Measurements from ENCODE around the gene RPTOR. TPM values are rescaled to one million over a fixed set of nuclear protein-coding genes. Genes with fewer than 3 reads are reported as not detected.
"Not testable (repeated sequence)": the region's sequence is repeated elsewhere in the genome, so short reads cannot be mapped to it uniquely, and the experiment has no call there.

The RPTOR gene
- polyA plus RNA-seq, 1 donor = 31.1 TPM

DNA sequence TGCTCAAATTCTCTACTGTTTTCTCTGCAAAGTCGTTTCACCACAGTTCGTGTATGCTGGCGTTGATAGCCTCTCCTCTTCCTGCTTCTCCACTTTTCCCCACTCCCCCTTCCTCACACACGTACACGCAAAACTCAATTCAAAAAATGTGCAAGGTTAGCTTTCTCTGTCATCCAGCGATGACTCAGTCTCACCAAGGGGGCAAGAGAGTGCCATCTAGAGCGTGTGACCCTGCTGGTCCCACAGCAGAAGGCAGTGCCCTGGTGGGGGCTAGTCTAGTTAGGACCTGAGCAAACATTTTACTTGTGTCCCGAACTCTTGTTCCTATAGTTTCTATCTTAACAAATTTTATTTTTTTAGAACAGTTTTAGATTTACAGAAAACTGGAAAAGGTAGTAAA lies 325.8 kb downstream of the RPTOR start:
- no peak for DNase-seq

DNA sequence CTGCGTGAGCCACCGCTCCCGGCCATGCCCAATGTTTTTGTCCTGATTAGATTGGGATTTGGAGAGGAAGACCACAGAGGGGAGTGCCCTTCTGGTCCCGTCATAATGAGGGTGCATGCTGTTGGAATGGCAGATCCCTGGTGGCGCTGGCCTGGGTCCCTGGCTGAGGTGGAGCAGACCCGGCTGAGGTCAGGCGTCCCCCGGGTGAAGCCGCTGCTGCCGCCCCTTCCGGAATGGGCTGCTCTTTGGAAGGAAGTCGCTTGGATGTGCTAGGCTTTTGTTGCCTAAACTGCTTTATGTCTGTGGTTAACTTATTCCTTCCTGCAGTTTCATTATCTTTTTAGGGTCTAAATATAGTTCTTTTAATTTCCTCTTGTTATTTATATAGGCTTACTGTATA lies 326.7 kb downstream of the RPTOR start:
- DNase-seq = no peak

DNA sequence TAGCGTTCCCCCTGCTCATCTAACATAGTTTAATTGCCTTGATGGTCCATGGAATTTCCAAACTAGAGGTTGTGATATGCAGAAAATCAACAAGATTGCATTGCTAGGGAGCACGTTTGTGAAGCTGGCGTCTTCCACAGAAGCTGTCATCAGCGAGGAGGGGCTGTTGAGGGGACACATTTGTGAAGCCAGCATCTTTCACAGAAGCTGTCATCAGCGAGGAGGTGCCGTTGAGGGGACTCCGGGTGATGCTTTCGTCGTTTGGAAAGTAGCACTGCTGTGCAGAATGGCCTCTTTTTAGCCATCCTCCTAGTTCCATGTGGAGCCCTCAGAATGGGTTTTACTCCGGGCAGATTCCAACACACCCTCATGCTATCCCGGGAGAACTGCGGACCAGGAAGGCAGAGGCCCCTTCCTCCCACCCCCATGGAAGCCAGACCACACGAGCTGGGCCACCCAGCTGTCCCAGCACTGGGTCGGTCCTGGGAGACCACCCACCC lies 327.4 kb downstream of the RPTOR start:
- no peak for DNase-seq

DNA sequence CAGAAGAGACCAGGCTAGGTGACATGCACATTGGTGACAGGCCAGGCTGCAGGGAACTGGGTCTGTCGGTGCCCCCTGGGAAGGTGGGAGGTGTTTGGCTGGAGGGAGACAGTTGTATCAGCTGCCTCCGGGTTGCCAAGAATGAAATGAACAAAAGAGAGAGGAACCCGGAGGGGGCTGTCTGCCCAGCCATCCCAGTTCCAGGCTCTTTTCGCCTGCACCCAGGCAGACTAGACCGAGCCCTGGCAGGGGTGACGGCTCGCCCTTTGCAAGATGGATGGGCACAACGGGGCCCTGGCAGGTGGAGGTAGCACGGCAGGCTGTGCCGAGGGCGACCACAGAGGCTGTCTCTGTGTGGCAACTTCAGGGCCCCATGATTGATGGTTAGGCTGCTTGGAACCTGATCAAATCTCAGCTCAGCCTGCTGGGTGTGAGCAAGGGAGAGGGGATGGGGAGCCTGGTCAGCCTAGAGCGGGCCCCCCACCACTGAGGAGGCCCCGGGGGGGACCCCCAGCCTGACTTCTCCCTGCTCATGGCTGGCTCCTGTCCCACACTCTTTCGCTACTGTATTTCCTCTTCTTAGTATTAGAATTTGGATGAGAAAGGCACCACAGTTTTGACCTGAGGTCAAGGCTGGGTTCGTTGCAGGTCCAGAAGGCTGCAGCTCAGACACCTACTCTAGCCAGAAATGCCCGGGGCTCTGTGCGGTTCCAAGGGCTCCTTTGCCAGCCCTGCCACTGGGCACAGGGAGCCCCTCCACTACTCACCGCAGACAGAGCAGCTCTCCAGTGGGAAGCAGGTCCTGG lies 328.1 kb downstream of the RPTOR start:
- no peak for DNase-seq

DNA sequence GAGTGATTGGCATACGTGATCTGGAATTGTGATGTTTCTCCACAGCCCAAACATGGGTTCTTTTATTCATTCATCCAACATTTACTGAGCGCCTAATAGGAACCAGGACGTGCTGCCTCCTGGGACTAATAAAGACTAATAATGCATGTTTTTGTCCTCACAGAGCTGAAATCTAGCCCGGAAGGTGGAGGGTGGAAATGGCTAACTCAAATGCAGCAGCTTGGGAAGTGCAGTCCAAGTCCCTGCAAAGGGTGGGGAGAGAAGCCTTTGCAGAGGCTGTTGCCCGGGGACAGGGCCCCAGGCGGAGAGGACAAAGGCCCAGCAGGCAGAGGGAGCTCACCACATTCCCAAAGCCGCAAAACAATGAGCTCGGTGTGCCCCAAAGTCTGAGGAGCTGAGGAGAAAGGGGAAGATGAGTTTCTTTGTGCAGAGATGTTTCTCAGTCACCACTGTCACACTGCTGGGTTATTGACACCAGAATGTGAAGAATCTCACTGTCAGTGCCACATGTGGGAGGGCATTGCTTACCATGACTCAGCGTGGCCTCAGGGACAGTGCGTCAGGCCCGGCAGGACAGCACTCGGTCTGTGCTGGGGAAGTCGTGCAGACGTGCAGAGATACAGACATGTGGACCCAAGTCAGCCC lies 328.8 kb downstream of the RPTOR start:
- DNase-seq = no peak

DNA sequence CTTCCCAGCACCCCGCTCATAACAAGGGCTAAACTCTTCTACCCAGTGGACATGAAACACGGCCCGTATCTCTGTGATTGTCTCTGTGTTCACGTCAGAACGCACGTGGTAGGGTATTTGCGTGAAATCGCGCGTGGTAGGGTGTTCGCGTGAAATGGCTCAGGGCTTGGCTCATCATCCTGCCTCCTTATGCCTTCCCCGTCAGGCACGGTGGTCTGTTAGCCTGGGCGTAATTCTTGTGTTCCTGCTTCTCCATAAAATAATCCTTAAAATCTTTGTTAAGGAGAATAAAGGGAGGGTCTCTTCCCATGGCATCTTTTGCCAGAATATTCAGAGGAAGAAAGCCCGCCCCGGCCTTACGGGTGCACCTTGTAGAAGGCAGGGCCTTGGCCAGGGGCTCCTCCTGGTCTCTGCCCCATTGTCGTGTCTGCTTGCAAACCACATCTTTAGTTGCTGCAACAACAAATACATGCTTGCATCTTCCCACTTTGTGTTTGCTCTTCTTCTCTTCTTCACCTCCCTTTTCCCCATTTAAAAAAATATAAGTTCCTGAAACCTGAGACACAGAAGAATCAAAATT lies 330.3 kb downstream of the RPTOR start:
- no peak for DNase-seq

DNA sequence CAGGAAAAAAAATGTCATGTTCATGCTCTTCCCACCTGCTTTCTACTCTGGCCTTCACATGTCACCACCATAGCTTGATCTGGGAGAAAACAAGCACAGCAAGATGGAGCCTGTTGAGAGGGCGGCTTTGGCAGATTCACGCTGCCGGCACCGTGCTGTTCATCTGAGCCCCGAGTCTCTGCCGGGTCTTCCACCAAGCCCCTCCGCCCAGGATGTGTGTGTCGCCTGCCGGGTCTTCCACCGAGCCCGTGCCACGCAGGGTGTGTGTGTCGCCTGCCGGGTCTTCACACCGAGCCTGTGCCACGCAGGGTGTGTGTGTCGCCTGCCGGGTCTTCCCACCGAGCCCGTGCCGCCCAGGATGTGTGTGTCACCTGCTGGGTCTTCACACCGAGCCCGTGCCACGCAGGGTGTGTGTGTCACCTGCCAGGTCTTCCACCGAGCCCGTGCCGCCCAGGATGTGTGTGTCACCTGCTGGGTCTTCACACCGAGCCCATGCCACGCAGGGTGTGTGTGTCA lies 330.9 kb downstream of the RPTOR start:
- DNase-seq = not testable (repeated sequence)

DNA sequence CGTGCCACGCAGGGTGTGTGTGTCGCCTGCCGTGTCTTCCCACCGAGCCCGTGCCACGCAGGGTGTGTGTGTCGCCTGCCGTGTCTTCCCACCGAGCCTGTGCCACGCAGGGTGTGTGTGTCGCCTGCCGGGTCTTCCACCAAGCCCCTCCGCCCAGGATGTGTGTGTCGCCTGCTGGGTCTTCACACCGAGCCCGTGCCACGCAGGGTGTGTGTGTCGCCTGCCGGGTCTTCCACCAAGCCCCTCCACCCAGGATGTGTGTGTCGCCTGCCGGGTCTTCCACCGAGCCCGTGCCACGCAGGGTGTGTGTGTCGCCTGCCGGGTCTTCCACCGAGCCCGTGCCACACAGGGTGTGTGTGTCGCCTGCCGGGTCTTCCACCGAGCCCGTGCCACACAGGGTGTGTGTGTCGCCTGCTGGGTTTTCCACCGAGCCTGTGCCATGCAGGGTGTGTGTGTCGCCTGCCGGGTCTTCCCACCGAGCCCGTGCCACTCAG lies 331.9 kb downstream of the RPTOR start:
- DNase-seq = not testable (repeated sequence)

DNA sequence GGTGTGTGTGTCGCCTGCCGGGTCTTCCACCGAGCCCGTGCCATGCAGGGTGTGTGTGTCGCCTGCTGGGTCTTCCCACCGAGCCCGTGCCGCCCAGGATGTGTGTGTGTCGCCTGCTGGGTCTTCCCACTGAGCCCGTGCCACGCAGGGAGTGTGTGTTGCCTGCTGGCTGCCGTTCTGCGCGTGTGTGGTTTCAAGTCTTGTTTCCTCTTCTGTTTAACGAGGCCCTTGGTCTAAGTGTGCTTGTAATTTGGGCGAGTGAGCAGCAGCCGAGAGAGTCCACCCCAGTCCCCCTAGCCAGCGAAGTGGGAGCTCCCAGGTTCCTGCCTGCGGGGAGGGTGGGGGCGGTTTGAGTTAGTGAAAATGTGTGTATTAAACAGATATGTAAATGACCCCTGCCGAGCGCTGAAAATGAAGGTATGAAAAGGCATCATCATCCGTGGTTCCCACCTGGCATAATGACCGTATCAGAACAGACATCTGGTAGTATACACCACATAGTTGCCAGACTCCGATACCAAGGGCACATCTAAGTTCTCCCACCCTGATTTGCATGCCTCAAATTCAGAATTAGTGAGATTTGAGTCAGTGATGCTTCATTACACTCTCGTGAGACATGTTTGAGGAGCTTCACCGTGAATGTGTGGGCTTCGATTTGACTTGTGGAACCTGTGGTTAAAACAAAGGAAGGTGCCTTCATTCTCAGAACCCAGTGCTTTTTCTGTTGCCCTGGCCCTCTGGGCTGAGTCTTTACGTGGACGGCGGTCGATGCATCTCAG lies 332.5 kb downstream of the RPTOR start:
- no peak for DNase-seq

DNA sequence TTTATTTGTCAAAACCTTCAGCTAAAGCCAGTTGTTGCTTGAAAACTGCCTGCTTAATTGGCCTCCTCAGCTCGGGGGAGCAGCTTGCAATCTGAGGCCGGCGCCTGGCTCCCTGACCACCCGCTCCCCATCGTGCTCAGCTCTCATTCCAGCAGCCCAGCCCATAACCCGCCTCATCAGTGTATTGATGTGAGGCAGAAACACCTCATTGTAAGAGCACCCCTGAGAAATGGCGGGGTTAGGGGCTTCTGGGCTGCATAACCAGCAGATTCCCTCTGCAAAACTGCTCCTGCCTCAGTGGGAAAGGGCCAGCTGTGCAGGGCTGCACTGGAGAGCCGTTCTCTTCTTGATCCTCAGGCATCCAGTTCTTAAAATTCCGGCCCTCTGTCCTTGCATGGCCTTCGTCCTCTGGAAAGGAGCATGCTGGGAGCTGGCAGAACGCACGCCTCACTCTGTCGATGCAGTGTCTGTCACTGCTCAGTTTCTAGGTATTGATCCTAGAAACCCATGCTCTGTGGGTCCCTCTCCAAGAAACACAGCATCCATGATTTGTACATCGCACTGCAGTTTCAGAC lies 333.2 kb downstream of the RPTOR start:
- DNase-seq = no peak

DNA sequence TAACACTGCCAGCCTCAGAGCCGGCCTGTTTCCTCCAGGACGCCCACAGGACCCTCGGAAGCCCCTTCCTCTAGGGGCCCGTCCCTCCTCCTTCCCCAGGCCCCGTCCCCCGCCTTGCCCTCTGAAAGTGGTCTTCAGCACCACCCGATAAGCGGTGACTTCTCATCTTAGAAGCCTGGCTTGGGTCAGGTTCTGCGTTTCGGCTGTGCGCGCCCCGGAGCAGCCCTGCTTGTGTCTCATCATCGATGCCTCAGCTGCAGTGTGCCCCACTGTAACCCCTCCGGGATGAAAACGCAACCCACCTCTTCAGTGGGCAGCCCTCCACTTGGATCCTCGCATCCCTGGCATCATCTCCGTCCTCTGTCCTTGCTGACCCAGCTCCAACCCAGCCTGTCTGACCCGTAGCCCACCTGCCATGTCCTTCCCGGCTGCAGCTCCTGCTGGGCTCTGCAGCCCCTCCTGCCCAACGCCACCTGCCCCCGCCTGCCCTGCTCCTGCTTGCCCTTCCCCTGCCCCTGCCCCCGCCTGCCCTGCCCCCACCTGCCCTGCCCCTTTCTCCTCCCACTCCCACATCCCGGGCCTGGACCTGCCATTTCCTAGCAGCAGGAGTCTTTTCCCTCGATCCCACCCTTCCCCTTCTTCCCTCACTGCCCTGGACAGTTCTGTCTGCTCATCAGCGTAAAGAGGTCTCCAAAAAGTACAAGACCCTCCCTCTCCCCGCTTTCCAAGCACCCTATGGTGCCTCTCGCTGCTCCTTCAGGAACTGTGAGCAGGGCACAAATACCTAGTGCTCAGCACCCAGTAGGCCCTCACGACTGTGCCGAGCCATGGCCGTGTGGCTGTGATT lies 334.5 kb downstream of the RPTOR start:
- DNase-seq = no peak

DNA sequence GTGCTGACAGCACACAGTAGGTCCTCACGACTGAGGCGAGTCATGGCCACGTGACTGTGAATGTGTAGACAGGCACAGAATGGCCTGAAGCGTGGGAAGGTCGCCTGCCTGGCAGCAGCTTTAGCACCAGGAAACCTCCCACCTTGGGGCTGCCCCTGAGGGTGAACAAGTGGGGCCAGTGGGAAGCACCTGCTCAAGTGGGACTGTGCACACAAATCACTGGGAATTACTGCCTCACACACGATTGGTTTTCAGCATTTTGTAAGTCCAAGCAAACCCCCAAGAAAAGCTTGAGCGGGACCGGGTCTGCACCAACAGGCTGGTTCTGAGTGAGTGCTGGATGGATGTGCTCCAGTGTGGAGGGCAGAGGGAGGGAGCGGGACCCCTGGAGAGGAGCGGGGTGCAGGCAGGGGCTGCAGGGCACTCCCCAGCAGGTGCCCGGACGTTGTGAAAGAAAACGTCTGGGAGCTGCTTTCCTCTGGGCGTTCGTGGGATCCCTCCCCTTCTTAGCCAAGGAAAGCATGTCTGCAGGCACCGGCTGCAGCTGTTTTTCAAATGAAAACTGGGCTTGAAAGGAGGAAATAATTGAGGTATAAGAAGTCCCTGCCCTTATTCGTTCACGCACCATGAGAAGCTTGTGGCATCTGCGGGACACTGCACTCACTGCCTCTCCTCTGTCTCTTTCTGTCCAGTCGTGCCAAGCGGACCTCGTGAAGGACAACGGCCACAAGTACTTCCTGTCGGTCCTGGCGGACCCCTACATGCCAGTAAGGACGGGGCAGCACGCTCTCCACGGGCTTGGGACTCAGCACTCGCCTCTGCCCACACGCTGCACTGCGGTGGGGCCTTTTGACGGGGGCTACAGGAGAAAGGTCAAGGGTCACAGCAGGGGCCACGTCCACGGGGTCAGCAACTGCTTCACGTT lies 335.3 kb downstream of the RPTOR start:
- DNase-seq = no peak

DNA sequence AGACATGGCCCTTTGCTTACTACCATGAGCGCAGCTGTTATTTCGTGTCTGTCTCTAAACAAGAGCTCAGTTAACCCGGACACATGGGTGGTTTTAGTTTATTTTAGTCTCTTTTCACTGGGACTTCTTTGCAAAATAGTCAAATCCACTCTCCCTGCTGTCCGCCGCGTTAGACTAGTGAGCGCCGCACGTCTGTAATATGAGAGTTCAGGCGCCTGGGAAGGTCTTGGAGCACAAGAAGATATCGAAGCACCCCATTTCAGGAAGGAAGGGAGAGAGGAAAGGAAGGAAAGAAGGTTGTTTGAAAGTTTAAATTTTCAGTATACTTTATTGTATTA lies 336.0 kb downstream of the RPTOR start:
- no peak for DNase-seq

DNA sequence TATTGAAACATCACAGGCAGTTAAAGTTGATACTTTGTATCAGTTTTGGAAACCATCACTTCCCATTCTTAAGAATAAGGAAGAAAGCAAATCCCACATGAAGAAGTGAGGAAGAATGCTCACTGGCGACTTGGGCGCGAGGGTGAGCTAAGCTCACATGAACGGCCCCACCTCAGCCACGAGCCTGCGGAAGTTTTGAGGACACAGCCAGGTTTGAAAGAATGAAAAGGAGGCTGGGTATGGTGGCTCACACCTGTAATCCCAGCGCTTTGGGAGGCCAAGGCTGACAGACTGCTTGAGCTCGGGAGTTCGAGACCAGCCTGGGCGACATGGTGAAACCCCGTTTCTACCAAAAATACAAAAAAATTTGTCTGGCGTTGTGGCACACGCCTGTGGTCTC lies 336.7 kb downstream of the RPTOR start:
- no peak for DNase-seq

DNA sequence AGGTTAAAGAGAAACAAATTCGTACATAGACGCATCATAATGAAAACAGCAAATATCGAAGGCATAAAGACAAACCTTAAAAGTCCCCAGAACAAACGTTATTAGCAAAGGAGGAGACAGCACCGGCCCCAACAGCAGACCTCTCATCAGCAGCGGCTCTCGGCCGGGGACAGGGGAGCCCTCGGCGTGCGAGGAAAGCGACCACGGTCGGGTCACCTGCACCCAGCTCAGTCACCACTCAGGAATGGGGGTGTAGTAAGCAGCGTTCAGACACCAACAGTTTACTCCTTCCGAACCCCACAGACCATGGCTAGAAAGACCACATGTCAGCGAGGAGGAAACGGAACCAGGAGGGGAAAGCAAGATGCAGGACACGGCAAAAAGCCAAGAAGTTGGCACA lies 337.7 kb downstream of the RPTOR start:
- DNase-seq = no peak

DNA sequence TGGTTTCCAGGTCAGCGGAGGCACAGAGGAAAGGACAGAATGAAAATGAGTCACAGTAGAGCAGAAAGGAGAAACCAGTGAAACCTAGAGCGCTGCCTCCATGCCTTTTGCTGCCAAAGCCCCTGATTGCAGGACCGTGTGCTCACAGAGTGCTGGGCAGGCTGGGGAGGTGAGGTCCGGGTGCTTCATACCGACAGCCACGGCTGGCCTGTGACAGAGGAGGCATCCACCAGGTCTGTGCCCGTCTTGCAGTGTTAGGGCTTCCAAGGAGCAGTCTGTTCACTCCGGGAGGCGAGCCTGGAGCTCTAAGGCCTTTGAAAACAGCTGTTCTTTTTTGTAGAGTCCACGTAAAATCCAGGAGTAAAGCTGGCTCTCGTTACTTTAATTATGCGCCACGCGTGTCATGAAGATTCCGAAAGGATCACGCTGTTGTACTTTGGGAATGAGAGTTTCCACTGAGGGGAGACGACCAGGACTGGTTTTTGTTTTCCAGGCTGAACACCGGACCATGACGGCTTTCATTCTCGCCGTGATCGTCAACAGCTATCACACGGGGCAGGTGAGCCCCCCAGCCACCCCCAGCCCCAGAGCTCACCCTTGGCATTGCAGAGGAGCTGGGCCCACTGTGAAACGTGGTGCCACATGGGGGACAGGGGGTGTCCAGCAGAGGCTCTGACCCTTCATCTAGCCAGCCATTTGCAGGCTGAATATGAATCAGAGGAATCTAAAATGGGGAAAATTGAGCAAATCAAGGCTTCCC lies 338.5 kb downstream of the RPTOR start:
- DNase-seq = no peak

DNA sequence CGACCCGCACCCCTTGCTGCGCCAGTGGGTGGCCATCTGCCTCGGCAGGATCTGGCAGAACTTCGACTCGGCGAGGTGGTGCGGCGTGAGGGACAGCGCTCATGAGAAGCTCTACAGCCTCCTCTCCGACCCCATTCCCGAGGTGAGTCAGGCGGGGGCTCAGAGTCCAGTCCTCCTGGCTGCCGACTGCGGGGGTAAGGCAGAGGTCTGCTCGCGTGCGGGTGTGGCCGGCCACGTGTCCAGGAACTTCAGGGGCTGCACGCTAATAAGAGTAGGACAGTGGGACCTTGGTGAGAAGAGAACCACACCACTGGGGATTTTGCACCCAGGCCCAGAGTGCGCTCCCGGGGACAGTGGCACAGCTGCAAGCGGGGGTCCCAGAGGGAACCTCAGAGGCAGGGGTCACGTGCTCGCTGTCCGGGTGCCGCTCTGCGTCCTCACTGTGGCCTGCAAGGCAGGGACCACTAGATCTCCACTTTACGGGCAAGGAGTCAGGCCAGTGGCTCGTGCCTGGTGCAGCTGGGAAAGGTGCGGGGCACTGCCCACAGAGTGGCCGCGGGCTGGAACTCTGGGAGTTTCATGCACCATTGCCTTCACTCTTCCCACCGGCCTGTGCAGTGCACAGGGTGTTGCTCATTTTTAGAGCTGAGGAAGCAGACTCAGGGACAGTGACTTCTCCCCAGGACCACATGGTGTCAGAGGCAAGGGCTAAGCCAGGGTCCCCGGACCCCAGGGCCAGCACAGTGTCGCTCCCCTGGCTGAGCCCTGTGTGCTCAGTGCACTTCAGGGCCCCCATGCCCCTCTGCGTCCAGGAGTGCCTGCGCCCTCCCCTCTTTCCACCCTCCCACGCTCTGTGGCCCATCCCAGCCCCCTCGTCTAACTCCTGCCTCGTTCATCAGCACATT lies 339.4 kb downstream of the RPTOR start:
- no peak for DNase-seq

DNA sequence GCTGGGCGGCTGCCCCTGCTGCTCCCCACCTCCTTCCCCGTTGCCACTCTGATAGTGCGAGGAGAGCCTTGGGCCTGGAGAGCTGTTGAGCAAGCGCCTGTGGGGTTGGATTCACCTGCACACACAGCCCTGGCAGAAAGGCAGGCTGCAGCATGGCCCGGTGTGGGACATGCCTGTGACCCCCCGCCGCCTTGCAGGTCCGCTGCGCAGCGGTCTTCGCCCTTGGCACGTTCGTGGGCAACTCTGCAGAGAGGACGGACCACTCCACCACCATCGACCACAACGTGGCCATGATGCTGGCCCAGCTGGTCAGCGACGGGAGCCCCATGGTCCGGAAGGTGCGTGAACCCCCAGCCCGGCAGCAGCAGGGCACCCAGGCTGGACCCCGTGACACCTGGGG lies 340.2 kb downstream of the RPTOR start:
- DNase-seq = no peak
